Ovary (tissue), 3 donors: ENCODE measurements around the gene BZW1.

ENCODE experiments used
- EP300 ChIP-seq: sonication (generic); formaldehyde crosslinking; IDR thresholded peaks from one replicate; pipeline ENCODE4 v1.6.1; 2017; ENCODE audit warnings: antibody characterized with exemption
- POLR2A ChIP-seq: fragments of 450-650 bp; IDR thresholded peaks from one replicate; pipeline ENCODE4 v1.6.1; 2017; ENCODE audit warnings: antibody characterized with exemption, mild to moderate bottlenecking, moderate library complexity
- TF ChIP-seq, protein P1 (sequence below), 3 donors: fragments of 450-650 bp in 2 of 3; fragments of 200-600 bp in 1 of 3; IDR thresholded peaks; one replicate each; pipeline versions ENCODE4 v1.5.1 to v1.8.0; 2016 to 2022; ENCODE audit warnings: antibody characterized with exemption in 3 of 3, mild to moderate bottlenecking in 1 of 3
- donor health status: DM: no; HTN: no; CAD: no.

DNA sequence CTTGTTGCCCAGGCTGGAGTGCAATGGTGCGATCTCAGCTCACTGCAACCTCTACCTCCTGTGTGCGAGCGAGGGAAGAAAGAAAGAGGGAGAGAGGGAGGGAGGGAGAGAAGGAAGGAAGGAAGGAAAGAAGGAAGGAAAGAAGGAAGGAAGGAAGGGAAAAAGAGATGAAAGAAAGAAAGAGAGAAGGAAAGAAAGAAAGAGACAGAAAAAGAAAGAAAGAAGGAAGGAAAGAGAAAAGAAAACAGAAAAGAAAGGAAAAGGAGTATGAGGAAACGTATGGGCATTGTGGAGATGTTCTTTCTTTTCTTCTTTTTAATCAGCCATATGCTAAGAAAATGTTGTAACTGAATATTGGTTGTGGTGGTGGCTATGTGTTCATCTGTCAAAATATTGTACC lies 36.2 kb downstream of the BZW1 start:
- TF ChIP-seq, protein P1, sequence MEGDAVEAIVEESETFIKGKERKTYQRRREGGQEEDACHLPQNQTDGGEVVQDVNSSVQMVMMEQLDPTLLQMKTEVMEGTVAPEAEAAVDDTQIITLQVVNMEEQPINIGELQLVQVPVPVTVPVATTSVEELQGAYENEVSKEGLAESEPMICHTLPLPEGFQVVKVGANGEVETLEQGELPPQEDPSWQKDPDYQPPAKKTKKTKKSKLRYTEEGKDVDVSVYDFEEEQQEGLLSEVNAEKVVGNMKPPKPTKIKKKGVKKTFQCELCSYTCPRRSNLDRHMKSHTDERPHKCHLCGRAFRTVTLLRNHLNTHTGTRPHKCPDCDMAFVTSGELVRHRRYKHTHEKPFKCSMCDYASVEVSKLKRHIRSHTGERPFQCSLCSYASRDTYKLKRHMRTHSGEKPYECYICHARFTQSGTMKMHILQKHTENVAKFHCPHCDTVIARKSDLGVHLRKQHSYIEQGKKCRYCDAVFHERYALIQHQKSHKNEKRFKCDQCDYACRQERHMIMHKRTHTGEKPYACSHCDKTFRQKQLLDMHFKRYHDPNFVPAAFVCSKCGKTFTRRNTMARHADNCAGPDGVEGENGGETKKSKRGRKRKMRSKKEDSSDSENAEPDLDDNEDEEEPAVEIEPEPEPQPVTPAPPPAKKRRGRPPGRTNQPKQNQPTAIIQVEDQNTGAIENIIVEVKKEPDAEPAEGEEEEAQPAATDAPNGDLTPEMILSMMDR (IDR thresholded peaks at IDR 0.05): no peak
- TF ChIP-seq POLR2A: no peak
- TF ChIP-seq EP300: no peak
